GM12878 (cell line): ENCODE results near the gene CACNA1E. TPM values are rescaled to one million over a fixed set of nuclear protein-coding genes. Genes with fewer than 3 reads are reported as not detected.

Experiments
- ATAC-seq: fragments of 200-7000 bp; cut with Tn5 transposase; 3 replicates; pipeline ENCODE4 v1.9.1; 2020; ENCODE audit warnings: mild to moderate bottlenecking, moderate library complexity
- BruUV-seq: library from RNA; stranded (reverse); fragments of 400-500 nt; replicated peaks from 2 replicates; lab custom pipeline; 2021; lab: Mats Ljungman, UMichigan
- CTCF ChIA-PET: fragments of 300-600 bp; sonication (Branson Sonifier 250); formaldehyde crosslinking; extraction: SDS; loops from one replicate; lab custom pipeline; 2021; ENCODE audit warnings: inconsistent platforms; lab: Yijun Ruan, JAX
- POLR2A ChIA-PET: fragments of 350-600 bp; formaldehyde crosslinking; extraction: SDS; loops from one replicate; lab custom pipeline; 2021; ENCODE audit warnings: inconsistent platforms; lab: Charles Lee
- RAD21 ChIA-PET: fragments of 300-600 bp; sonication (Branson Sonifier 250); formaldehyde crosslinking; loops from one replicate; lab custom pipeline; 2023; ENCODE audit warnings: antibody characterized with exemption; ENCODE audit not compliant: unreplicated experiment; lab: Charles Lee
- SMC1A ChIA-PET: fragments of 300-600 bp; sonication (Branson Sonifier 250); formaldehyde crosslinking; loops from one replicate; lab custom pipeline; 2023; ENCODE audit not compliant: unreplicated experiment, uncharacterized antibody; lab: Charles Lee
- DNase-seq: peaks from one replicate; pipeline ENCODE4 v3.0.0-alpha.2; 2011; ENCODE audit warnings: low read depth, low spot score
- FAIRE-seq: peaks from 3 replicates; lab custom pipeline; 2011; peaks lifted over from hg19 to GRCh38; lab: Jason Lieb, UNC
- H2AFZ ChIP-seq: 2 replicates; pipeline ENCODE4 v1.6.0; 2011; ENCODE audit warnings: low read depth, low read length, control low read depth; ENCODE audit not compliant: control insufficient read depth
- H3K27ac ChIP-seq: 2 replicates; pipeline ENCODE4 v1.5.1; 2011; ENCODE audit warnings: control low read depth; ENCODE audit not compliant: control insufficient read depth, insufficient read depth
- H3K27me3 ChIP-seq, 2 experiments: replicated peaks in 1 of 2; 2 replicates each; pipeline versions ENCODE4 v1.6.0 to v1.6.1; 2011; ENCODE audit warnings: low read length in 1 of 2; ENCODE audit not compliant: control insufficient read depth in 2 of 2, insufficient read depth in 2 of 2
- H3K36me3 ChIP-seq, 2 experiments: 2 replicates each; pipeline ENCODE4 v1.5.1; 2011; ENCODE audit warnings: low read length in 1 of 2; ENCODE audit not compliant: control insufficient read depth in 2 of 2, insufficient read depth in 2 of 2
- H3K4me1 ChIP-seq: 2 replicates; pipeline ENCODE4 v1.6.1; 2011; ENCODE audit warnings: mild to moderate bottlenecking, low read length, moderate library complexity, mixed read lengths; ENCODE audit not compliant: control insufficient read depth, insufficient read depth
- H3K4me2 ChIP-seq: 2 replicates; pipeline ENCODE4 v1.6.0; 2011; ENCODE audit warnings: control low read depth; ENCODE audit not compliant: control insufficient read depth, insufficient read depth
- H3K4me3 ChIP-seq: fragments of 200-600 bp; sonication (generic); 2 replicates; pipeline ENCODE4 v1.5.1; 2016
- H3K79me2 ChIP-seq: 2 replicates; pipeline ENCODE4 v1.6.0; 2011; ENCODE audit warnings: low read length; ENCODE audit not compliant: control insufficient read depth, insufficient read depth
- H3K9ac ChIP-seq: 2 replicates; pipeline ENCODE4 v1.8.0; 2011; ENCODE audit warnings: low read length, control low read depth, mixed read lengths; ENCODE audit not compliant: control insufficient read depth, insufficient read depth
- H3K9me3 ChIP-seq: replicated peaks from 3 replicates; pipeline ENCODE4 v1.5.1; 2011; ENCODE audit warnings: mild to moderate bottlenecking, low read length; ENCODE audit not compliant: control insufficient read depth, insufficient read depth
- H4K20me1 ChIP-seq: 2 replicates; pipeline ENCODE4 v1.6.0; 2011; ENCODE audit not compliant: control insufficient read depth, insufficient read depth
- BCL3 ChIP-seq: IDR thresholded peaks from 2 replicates; pipeline ENCODE4 v1.6.1; 2011; ENCODE audit warnings: borderline replicate concordance, low read depth, mild to moderate bottlenecking, moderate library complexity, low read length; ENCODE audit not compliant: insufficient read depth, poor library complexity, severe bottlenecking
- CHD4 ChIP-seq: fragments of 200-600 bp; sonication (generic); IDR thresholded peaks from 2 replicates; pipeline ENCODE4 v1.6.1; 2016; ENCODE audit warnings: mild to moderate bottlenecking
- HCFC1 ChIP-seq: fragments of 150-350 bp; IDR thresholded peaks from 2 replicates; pipeline ENCODE4 v1.6.1; 2014; ENCODE audit warnings: low read length
- IKZF2 ChIP-seq, 2 experiments: fragments of 450-650 bp; IDR thresholded peaks; 2 replicates each; pipeline ENCODE4 v1.6.1; 2017; ENCODE audit warnings: mild to moderate bottlenecking in 2 of 2, moderate library complexity in 2 of 2
- KDM1A ChIP-seq: fragments of 200-600 bp; sonication (generic); IDR thresholded peaks from 2 replicates; pipeline ENCODE4 v1.6.1; 2016; ENCODE audit warnings: borderline replicate concordance
- MEF2A ChIP-seq: IDR thresholded peaks from 2 replicates; pipeline ENCODE4 v1.6.1; 2011; ENCODE audit warnings: low read depth, mild to moderate bottlenecking, low read length, moderate library complexity; ENCODE audit not compliant: insufficient read depth
- MTA3 ChIP-seq: IDR thresholded peaks from 2 replicates; pipeline ENCODE4 v1.6.1; 2012; ENCODE audit warnings: low read length, inconsistent platforms, borderline replicate concordance
- NBN ChIP-seq: fragments of 450-650 bp; IDR thresholded peaks from 2 replicates; pipeline ENCODE4 v1.6.1; 2016
- RELA ChIP-seq: fragments of 450-650 bp; IDR thresholded peaks from 2 replicates; pipeline ENCODE4 v1.8.0; 2014; ENCODE audit warnings: borderline replicate concordance; ENCODE audit not compliant: partially characterized antibody
- RFX5 ChIP-seq: IDR thresholded peaks from 2 replicates; pipeline ENCODE4 v1.6.1; 2011; ENCODE audit warnings: low read depth, low read length, improper control_type of control experiment
- SMARCA5 ChIP-seq: fragments of 450-650 bp; IDR thresholded peaks from 2 replicates; pipeline ENCODE4 v1.6.1; 2017; ENCODE audit warnings: mild to moderate bottlenecking
- STAT1 ChIP-seq: fragments of 450-650 bp; conservative IDR thresholded peaks from 2 replicates; pipeline ENCODE4 v1.6.1; 2014; ENCODE audit warnings: antibody characterized with exemption, mild to moderate bottlenecking
- TCF7 ChIP-seq: IDR thresholded peaks from 2 replicates; pipeline ENCODE4 v1.6.1; 2014; ENCODE audit warnings: antibody characterized with exemption, borderline replicate concordance
- ZBTB4 ChIP-seq: fragments of 450-650 bp; formaldehyde crosslinking; IDR thresholded peaks from 2 replicates; pipeline ENCODE4 v1.4.0; 2022; ENCODE audit warnings: mild to moderate bottlenecking, moderate library complexity
- ZNF217 ChIP-seq: fragments of 450-650 bp; IDR thresholded peaks from 2 replicates; pipeline ENCODE4 v1.6.1; 2017; ENCODE audit warnings: antibody characterized with exemption, mild to moderate bottlenecking
- ZNF274 ChIP-seq: IDR thresholded peaks from one replicate; pipeline ENCODE4 v1.8.0; 2011; ENCODE audit not compliant: insufficient read length, insufficient read depth
- ZZZ3 ChIP-seq: IDR thresholded peaks from 2 replicates; pipeline ENCODE4 v1.6.1; 2011; ENCODE audit warnings: low read depth; ENCODE audit not compliant: control insufficient read depth, insufficient read length
- WGBS: methylation state at CpG from one replicate; pipeline ENCODE4 v1.1.6; 2016; ENCODE audit warnings: low lambda C conversion rate; ENCODE audit not compliant: insufficient replicate concordance, insufficient coverage; ENCODE audit errors: missing lambda C conversion rate; 5-methylcytosine and 5-hydroxymethylcytosine counted together
- in situ Hi-C: fragments of 300-500 bp; cut with MboI; formaldehyde crosslinking; loops from 9 replicates; pipeline ENCODE4 v1.14.3; 2018; ENCODE audit warnings: mixed read lengths
- intact Hi-C: fragments of 100-400 bp; cut with micrococcal nuclease; formaldehyde crosslinking; loops from one replicate; pipeline ENCODE4 v1.14.2; 2022; ENCODE audit not compliant: unreplicated experiment
- polyA plus RNA-seq, 11 experiments: library from polyadenylated mRNA; depleted of rRNA in 4 of 11; unstranded in 6 of 11; stranded (reverse) in 5 of 11; fragments of >200 nt; fragmentation: Nextera tagmentation in 4 of 11; fragmentation: Illumina TruSeq in 1 of 11; extraction: Ambion mirVana in 4 of 11; extraction: Trizol in 1 of 11; gene quantifications; 1 replicate in 1 of 11; 2 replicates in 10 of 11; pipeline versions ENCODE4 v1.2.1 to v1.2.3, GENCODE V29; 2011 to 2016; ENCODE audit warnings: inconsistent platforms in 2 of 11, missing spikeins in 2 of 11, low read depth in 1 of 11
- total RNA-seq, 4 experiments: library from RNA; depleted of rRNA in 3 of 4; stranded (reverse); fragments of >200 nt in 3 of 4; fragmentation: Illumina TruSeq in 1 of 4; extraction: Trizol in 1 of 4; gene quantifications; 2 replicates each; pipeline versions ENCODE4 v1.2.1 to v1.2.3, GENCODE V29; 2013 to 2021

CACNA1E gene
- total and polyA plus RNA-seq, 10 of the 15 experiments (the other 5 are each of a cell fraction or from before 2014, with no cell fraction given), result 0.57 to 22.0 (median 8.5) TPM

GRCh38 chr1:181846001-181846645, 362.8 kb downstream of the CACNA1E start:
- H3K36me3 ChIP-seq, result no peaks in the 10 kb centered on the region
- no peak overlapping the region for H3K4me3 ChIP-seq
- ChIA-PET SMC1A (no interaction called here), POLR2A (no interaction called here), CTCF (no interaction called here), RAD21 (no interaction called here)
- H3K9me3 ChIP-seq, result no peaks in the 10 kb centered on the region
- no peaks in the 10 kb centered on the region for H4K20me1 ChIP-seq
- no peak overlapping the region for H2AFZ ChIP-seq
- H3K4me2 ChIP-seq, result no peak overlapping the region
- BruUV-seq, result no TSS peak
- in situ Hi-C loops (no loop called here), intact Hi-C loops (no loop called here)
- DNase-seq (no peak), ATAC-seq (no peak), FAIRE-seq (no peak)
- H3K79me2 ChIP-seq, result no peaks in the 10 kb centered on the region
- no peak overlapping the region for H3K9ac ChIP-seq
- 33% methylated on average over 5 of the region's 5 CpGs for WGBS
- H3K27ac ChIP-seq, result no peak overlapping the region
- H3K4me1 ChIP-seq, result no peaks in the 10 kb centered on the region
- no peaks in the 10 kb centered on the region for H3K27me3 ChIP-seq
- TF ChIP-seq ZNF217, result no peak
- TF ChIP-seq TCF7, result no peak
- TF ChIP-seq ZBTB4 (CRISPR knock-in tag), result no peak
- no peak for TF ChIP-seq ZNF274
- TF ChIP-seq RFX5, result no peak
- TF ChIP-seq STAT1, result no peak
- TF ChIP-seq MTA3, result no peak
- TF ChIP-seq RELA, result no peak
- no peak for TF ChIP-seq SMARCA5
- no peak for TF ChIP-seq HCFC1
- no peak for TF ChIP-seq IKZF2 (IDR thresholded peaks at IDR 0.05)
- TF ChIP-seq ZZZ3, result no peak
- no peak for TF ChIP-seq CHD4
- no peak for TF ChIP-seq MEF2A
- no peak for TF ChIP-seq KDM1A
- no peak for TF ChIP-seq NBN
- TF ChIP-seq BCL3, result no peak
